ENCODE results near the gene ARHGAP26.

GRCh38 chr5:142767911-142768310, 2.3 kb upstream of the ARHGAP26 start:
- TF ChIP-seq, protein P1, sequence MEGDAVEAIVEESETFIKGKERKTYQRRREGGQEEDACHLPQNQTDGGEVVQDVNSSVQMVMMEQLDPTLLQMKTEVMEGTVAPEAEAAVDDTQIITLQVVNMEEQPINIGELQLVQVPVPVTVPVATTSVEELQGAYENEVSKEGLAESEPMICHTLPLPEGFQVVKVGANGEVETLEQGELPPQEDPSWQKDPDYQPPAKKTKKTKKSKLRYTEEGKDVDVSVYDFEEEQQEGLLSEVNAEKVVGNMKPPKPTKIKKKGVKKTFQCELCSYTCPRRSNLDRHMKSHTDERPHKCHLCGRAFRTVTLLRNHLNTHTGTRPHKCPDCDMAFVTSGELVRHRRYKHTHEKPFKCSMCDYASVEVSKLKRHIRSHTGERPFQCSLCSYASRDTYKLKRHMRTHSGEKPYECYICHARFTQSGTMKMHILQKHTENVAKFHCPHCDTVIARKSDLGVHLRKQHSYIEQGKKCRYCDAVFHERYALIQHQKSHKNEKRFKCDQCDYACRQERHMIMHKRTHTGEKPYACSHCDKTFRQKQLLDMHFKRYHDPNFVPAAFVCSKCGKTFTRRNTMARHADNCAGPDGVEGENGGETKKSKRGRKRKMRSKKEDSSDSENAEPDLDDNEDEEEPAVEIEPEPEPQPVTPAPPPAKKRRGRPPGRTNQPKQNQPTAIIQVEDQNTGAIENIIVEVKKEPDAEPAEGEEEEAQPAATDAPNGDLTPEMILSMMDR (IDR thresholded peaks at IDR 0.05 in 8 of 11, conservative IDR thresholded peaks at IDR 0.05 in 3 of 11): no peak
- no peak for TF ChIP-seq POLR2A (IDR thresholded peaks at IDR 0.05)
